ENCODE results near the gene SLCO3A1.

The SLCO3A1 gene

GRCh38 chr15:92111291-92111690, 257.8 kb downstream of the SLCO3A1 start:
- DNase-seq, result no peak

DNA sequence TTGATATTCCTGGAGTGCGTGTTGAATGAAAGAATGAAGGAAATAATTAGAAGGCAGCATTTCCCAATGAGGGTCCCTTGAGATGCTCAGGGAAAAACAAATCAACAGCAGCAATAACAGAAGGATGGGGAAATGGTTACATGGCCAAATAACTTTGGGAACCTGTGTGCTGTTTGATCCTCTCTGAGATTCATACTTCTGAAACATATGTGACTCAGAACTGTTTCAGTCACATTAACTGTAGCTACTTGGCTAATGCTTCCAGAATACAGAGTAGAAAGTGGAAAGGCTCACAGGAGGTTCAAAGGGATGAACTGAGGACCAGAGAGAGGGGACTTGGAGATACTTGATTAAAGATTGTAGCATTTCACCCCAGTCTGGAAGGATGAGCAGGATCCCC, 258.2 kb downstream of the SLCO3A1 start:
- no peak for DNase-seq

GRCh38 chr15:92112180-92112579, 258.7 kb downstream of the SLCO3A1 start:
- no peak for DNase-seq

DNA sequence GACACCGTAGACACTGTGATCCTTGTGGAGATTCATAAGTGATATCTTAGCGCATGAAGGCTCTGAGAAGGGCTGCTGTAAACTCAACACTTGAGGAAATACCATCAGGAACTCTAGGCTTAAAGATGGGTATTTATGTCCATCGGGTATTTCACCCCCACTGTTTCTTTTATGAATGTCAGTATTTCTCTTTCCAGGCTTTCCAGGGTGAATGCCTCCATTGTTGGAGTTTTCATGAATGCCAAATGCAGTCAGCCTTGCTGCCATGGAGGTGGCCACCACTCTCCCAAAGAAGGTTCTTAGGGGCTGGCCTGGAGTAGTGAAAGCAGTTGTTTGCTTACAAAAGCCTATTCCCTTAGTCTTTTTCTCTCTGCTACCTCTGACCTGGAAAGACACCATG, 259.2 kb downstream of the SLCO3A1 start:
- DNase-seq, result no peak

- no peak for DNase-seq
Observed at GRCh38 chr15:92113832-92114231, 260.3 kb downstream of the SLCO3A1 start.

DNA sequence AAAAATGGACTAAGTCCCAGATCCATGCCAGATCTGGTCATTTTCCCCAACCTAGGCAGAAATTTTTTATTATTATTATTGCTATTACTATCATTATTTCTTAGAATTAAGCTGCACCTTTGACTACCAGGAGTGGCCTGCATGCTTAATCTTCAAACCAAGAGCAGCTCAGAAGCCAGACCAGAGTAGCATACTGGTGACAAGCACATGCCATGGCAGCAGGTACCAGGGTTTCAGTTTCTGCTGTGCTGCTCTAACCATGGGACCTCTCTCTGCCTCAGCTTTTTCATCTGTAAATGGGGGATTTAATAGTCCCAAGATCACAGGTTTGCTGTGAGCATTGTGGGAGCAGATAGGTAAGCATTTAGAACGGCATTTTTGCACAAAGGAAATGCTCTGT, 262.3 kb downstream of the SLCO3A1 start:
- DNase-seq, result no peak

DNA sequence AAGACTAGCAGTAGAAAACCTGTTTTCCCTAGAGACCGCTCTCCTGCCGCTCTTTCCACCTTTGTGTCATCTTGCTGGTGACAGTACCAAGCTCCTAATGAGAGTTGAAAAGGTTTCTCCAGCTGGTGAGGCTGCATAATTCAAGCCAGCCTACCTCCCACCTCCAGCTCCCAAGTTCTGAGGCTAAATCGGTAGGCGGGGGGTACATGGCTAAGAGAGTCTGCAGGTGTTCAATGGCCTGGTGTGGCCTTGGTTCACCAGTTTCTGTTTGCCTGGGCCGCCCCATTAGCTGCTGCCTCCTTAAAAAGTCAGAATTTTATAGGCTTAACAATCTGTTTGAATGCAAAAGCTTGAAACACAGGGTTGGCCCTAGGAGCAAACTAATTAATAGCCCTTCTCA, 262.8 kb downstream of the SLCO3A1 start:
- DNase-seq, result no peak

DNA sequence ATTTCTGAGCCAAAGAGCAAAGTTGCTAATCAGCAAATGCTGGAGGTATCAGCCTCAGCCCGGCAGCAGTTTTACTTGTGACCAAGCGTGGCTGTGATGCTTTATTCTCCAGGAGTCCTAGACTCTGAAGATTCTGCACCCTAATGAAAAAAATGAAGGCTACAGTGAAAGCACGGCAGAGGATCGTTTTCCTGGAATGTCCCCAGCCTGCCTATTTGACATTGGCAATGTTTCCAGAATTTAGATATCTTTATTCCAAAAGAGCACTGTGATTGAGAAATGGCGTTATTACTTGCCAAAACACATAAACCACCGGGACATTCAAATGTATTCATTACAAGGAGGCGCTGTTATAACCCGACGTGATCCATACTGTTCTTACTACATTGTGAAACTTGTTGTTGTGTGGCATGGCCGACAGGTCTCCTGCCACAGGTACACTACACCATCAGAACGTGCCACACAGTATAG, 263.8 kb downstream of the SLCO3A1 start:
- no peak for DNase-seq

DNA sequence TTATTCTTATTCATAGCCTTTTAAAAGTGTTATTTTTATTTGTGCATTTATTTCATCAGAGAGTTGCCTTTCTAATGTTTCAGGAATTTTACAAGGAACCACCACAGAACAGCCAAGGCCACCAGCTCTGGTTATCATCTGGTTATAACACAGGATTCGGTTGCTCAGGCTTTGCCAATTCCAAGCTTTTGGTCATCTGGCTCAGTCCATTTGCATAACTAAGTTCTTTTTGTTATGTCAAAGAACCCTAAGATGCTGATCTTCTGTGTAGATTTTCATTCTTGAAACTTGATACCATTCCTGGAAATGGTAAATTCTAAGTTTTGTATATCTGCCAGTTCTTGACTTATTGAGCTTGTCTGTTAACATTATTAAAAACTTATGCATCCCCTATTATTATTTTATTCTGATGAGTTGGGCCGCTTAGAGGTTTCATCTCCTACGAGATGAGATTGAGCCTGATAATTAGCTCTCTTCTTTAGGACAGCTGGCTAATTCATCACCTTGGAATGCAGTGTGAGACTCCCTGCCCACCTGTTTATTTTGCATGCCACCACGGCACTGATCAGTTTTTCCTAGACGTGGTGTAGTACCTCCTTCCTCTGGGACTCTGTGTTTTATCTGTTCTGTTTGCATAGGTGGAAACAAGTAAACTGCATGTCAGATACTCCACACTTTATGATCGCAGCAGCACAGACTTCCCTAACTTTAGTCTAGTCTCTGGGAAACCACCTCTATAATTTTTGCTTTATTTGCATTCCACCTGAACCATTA, 264.8 kb downstream of the SLCO3A1 start:
- DNase-seq, result no peak

DNA sequence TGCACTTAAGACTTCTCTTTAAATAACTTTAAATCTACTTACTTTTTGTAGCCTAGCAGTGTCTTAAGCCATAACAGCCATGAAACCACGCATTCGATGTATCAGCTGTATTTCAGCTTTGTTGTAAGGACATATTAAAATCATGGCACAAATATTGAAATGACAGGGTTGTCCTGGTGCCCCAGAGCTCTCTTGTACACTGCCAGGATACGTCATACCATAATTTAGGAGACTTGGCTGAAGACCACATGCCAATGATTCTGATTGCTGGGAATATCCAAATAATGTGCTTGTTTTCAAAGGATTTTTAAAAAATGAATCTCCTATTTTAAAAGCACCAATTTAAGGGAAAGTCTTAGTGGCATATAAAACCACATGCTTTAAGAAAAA, 265.4 kb downstream of the SLCO3A1 start:
- DNase-seq, result no peak

- no peak for DNase-seq
Observed at GRCh38 chr15:92120094-92120795, 266.7 kb downstream of the SLCO3A1 start.

- DNase-seq, result no peak
Observed at GRCh38 chr15:92121047-92121446, 267.5 kb downstream of the SLCO3A1 start.

GRCh38 chr15:92122259-92122658, 268.8 kb downstream of the SLCO3A1 start:
- DNase-seq, result no peak

GRCh38 chr15:92123962-92124656, 270.6 kb downstream of the SLCO3A1 start:
- no peak for DNase-seq

DNA sequence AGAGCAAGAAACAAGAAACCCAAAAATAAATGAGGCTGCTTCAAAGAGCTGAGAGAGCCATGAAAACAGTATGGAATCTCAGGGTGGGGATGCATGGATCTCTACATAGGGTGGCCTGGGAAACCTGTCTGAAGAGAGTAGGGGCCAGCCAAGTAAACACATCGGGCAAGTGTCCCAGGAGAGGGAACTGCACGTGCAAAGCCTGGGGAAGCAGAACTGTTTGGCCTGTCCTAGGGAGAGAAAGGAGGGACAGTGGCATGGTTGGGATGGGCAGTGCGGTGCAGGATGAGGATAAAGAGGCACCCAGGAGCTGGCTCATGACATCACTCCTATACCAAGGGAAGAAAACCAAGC, 271.1 kb downstream of the SLCO3A1 start:
- no peak for DNase-seq

- DNase-seq, result no peak
Observed at GRCh38 chr15:92128788-92129187, 275.3 kb downstream of the SLCO3A1 start.

DNA sequence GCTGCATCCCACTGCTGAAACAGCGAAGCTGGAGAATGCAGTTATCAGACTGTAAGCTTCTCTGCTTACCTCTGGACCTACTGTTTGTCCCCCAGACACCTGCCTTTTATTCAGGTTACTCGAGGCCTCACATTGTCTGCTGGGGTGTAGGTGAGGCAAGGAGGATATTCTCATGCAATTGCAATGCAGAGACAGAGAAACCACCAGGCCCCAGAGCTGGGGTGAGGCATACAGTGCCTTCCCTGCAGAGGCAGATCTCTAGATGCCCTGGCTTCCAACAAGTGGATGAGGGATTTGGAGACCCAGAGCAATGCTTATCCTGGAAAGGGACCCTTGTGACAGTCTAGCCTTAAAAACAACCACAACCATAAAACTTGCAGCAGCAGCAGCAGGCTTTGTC, 276.7 kb downstream of the SLCO3A1 start:
- DNase-seq, result no peak

- DNase-seq, result no peak
Observed at GRCh38 chr15:92130906-92131305, 277.4 kb downstream of the SLCO3A1 start.

DNA sequence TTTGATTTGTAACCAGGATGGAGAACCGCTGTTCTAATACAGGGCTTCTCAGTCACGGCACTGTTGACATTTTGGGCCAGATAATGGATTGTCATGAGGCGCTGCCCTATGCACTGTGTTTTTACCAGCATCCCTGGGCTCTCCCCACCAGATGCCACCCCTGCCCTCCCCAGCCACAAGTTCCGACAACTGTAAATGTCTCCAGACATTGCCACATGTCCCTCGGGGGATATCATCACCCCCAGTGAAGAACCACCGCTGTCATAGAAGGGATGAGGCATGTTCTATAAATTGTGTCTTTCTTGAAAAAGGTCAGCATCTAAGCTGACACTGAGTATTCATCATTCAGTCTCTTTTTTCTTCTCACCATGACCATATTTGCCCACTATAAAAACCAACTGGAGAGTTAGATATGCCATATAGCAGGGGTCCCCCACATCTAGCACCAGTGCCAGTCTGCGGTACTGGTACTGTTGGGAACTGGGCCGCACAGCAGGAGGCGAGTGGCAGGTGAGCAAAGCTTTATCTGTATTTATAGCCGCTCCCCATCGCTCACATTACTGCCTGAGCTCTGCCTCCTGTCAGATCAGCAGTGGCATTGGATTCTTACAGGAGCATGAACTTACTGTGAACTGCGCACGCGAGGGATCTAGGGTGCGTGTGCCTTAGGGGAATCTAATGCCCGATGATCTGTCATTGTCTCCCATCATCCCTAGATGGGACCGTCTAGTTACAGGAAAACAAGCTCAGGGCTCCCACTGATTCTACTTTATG, 279.7 kb downstream of the SLCO3A1 start:
- no peak for DNase-seq

GRCh38 chr15:92140796-92141195, 287.3 kb downstream of the SLCO3A1 start:
- no peak for DNase-seq

- no peak for DNase-seq
Observed at GRCh38 chr15:92141607-92142006, 288.1 kb downstream of the SLCO3A1 start.

- DNase-seq, result no peak
Observed at GRCh38 chr15:92142242-92143232, 289.0 kb downstream of the SLCO3A1 start.

Measured in cortex of kidney (tissue), 1 donor.